Midbrain (tissue), 1 donor: ENCODE results near the gene SLC7A7.
"Not testable (repeated sequence)": the region's sequence is repeated elsewhere in the genome, so short reads cannot be mapped to it uniquely, and the experiment has no call there.

Experiments used
- DNase-seq: peaks from one replicate; lab custom pipeline; 2025; lab: John Stamatoyannopoulos, UW

The SLC7A7 gene

DNA sequence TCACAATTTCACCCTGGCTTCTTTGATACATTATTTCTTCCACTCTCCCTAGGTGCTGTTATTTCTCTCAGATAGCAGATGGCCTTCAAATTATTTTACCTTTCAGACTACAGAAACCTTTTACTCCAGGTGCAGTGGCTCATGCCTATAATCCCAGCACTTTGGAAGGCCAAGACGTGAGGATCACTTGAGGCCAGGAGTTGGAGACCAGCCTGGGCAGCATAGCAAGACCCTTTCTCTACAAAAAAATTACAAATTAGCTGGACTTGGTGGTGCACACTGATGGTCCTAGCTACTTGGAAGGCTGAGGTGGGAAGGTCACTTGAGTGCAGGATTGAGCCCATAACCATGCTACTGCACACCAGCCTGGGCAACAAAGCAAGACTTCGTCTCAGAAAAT lies 23.1 kb downstream of the SLC7A7 start:
- DNase-seq: no peak

DNA sequence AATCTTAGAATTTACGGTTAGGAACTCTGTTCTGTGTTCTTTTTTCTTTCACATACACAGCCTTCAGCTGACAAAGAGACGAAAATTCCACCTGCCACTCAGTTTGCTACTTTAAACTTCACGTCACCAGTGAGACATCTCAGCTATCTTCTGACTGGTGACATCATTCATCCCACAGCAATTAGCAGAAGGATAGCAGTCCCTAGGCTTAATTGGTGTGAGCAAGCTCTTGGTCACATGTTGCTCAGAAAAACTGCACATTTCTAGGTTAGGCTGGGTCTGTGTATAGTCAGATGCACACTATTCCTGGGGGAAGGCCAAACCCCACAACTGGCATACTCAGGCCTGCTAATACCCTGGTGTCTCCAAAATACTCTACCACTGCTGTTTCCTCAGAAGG lies 23.9 kb downstream of the SLC7A7 start:
- DNase-seq: no peak

DNA sequence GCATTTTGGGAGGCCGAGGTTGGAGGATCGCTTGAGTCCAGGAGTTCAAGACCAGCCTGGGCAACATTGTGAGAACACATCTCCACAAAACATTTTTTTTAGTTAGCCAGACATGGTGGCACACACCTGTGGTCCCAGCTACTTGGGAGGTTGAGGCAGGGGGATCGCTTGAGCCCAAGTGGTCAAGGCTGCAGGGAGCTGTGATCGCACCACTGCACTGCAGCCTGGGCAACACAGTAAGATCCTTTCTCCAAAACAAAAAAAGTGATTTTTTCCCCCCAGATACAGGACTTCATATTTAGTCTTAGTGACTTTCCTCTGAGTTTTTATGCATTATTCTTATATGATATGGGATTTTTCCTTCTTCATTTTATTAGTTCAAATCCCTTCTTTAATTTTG lies 28.6 kb downstream of the SLC7A7 start:
- no peak for DNase-seq

DNA sequence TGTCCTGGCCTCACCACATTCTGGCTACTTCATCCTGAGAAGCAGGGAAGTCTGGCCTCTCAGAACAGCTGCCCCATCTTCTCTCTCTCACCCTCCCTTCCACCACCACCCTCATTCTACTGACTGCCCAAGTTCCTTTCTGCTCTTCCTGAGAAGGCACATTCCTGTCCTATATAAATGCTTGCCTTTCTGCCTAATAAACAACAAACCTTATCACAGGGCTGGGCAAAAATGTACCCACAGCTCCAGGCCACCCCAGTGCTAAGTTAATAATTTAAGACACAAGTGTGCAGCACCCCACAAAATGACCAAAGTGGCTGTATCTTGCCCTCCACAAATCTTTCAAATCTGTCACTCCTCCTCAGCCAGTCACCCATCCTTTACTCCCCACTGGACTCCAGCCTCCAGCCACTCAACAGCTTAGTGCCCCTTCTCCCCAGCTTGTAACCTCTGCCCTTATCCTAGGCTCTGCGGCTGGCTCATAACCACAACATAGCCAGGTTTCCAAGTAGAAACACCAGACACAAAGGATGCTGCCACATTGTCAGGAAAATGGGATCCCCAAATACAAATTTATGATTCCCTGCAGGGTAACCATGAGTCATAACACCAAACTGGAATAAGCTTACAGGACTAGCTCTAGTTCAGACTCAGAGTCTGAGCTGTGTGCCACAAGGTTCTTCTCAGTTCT lies 33.8 kb downstream of the SLC7A7 start:
- no peak for DNase-seq

DNA sequence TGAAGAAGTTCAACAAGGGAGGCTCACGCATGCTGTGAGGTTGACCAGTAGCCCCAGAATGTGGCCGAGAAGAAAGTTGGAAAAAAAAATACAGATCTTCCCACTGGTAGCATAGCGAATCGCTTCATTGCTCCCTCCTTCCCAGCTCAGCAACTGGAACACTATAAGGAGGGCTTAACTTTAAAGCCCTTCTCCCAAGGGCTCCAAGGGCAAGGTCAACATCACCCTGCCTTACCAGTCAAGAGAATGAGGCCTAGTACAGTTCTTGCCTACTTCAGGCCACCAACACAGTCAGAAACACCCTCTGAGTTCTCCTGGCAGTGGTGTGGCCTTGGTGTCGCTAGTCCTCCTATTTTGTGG lies 34.3 kb downstream of the SLC7A7 start:
- no peak for DNase-seq

DNA sequence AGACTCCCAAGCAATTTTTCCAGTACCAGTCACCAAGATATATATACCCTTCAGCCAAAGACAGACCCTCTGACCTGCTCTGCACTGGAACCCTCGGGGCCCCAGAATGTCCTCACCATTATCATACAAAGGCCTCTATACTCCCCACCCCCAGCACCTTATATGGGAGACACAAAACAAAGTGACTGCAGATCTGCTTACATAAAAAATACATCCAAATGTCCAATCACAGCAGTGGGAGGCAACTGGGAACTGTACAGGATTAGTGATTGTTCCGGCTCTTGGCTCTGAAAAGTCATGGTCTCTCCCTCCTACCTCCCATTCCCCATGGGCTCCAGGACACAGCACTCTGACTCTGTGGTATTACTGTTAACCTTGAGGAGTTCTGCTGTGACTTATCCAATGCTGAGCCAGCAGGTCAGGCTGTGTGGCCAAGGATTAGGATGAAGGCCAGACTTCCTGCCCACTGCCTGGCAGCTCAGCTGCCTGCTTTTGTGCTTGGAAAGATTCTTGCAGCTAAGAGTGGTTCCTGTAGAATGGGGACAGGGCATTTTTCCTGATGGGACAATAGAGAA lies 35.0 kb downstream of the SLC7A7 start:
- no peak for DNase-seq

DNA sequence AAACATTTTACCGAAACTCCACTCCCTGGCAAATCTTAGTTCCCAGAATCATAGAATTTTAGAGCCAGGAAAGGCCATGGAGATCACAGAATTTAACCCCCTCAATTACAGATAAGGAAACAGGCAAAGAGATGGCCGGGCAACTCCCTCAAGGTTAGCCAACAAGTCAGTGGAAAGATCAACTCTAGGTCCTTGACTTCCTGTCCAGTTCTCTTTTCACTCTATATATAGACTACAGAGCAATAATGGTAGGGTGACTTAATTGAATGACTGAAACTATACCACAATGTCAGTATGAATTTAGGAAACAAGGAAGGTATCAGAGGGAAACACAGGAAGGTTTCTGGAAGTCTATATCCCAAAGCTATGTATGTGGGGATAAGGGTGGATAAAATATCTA lies 37.2 kb downstream of the SLC7A7 start:
- DNase-seq: no peak

DNA sequence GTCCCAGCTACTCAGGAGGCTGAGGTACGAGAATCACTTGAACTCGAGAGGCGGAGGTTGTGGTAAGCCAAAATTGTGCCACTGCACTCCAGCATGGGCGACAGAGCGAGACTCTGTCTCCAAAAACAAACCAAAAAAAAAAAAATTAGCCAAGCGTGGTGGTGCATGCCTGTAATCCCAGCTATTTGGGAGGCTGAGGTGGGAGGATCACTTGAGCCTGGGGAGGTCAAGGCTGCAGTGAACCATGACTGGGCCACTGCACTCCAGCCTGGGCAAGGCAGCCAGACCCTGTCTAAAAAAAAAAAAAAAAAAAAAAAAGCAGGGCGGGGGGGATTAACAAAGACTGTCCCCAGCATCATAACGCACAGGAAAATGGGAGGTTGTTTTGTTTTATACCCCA lies 38.4 kb downstream of the SLC7A7 start:
- DNase-seq: not testable (repeated sequence)

DNA sequence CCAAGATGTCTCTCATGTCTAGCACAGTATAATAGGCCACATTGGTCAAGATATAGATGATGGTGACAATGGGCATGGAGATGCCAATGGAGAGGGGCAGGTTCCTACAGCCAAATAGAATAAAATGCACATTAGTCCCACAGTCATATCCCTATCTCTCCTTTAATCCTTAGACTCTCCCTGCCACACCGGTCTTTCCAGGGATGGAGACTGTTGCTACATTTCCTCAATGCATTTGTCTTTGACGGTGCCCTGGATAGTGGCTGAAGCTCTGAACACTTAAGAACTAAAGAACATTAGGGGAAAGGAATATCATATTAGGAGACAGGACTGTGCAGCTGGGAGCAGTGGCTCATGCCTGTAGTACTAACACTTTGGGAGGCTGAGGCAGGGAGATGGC lies 39.0 kb downstream of the SLC7A7 start:
- no peak for DNase-seq

DNA sequence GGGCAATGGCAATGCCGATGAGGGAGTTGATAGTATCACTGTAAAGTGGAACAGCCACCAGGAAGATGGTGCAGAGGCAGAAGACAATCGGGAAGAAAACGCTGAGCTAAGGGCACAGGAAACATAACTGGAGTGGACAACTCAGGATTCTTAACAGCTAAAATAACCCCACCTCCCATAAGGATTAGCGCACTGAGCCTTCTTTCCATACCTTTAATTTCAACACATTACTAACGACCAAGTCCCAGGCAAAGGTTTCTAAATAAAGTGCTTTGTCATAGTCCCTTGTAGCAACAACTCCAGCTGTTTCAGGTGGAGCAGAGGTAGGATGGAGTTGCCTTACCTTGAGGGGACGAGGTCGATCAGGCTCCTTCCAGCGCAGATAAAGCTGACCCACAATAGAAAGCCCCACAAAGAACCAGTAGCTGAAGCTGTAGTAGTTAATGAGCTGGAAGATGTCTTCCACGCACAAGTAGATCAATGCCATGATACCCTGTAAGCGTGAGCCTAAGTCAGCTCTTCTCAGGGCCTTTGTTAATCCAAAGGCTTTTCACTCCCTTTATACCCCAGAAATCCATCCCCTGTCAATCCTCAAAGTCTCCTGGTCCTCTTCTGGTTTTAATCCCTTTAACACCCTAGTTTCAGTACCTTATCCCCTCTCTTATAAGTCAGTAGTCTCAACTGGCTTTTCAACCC lies 41.1 kb downstream of the SLC7A7 start:
- no peak for DNase-seq

DNA sequence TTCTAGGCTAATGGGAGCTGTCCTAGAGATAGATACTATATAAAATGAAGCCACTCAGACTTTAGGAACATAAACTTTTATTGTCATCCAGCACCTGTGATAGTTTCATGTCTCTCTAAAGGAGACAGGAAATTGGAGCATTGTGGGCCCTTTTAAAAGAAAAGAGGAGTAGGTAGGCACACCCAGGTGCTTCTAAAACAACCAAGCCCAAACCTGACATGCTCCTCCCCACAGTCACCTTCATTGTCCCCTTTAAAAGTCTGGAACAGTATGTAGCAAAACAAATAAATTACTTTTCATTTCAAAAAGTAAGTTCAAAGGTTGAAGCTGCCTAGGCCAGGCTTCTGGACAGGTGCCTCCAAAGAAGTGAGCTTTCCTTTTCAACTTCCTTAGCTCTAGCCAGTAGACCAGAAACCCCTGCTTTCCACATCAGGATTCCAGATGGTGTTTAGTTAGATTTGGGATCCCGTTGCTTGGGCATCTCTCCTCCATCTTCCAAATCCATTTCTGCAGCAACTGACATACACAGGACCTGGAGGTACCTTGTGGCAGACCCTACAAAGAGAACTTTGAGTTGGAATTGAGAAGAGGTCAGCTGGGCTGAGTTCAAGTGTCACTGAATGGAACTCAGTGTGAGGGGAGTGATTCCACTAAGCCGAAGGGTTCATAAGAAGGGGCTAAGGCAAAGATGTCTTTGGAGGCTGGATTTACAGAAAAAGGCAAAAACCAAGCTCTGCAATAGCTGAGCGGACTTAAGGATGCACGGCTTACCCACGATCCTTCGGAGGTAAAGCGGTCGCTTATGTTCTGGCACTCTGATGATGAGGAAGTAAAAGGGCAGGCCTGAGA lies 41.8 kb downstream of the SLC7A7 start:
- DNase-seq: no peak

DNA sequence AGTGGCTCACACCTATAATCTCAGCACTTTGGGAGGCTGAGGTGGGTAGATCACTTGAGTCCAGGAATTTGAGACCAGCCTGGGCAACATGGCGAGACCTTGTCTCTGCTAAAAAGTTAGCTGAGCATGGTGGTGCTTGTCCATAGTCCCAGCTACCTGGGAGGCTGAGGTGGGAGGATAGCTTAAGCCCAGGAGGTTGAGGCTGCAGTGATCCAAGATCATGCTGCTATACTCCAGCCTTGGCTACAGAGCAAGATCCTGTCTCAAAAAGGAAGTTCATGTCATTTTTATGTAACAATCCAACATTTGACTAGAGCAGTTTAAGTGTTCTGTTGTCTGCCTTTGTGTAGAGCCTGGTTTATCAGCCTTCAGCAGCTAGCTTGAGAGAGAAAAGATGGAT lies 42.5 kb downstream of the SLC7A7 start:
- no peak for DNase-seq

DNA sequence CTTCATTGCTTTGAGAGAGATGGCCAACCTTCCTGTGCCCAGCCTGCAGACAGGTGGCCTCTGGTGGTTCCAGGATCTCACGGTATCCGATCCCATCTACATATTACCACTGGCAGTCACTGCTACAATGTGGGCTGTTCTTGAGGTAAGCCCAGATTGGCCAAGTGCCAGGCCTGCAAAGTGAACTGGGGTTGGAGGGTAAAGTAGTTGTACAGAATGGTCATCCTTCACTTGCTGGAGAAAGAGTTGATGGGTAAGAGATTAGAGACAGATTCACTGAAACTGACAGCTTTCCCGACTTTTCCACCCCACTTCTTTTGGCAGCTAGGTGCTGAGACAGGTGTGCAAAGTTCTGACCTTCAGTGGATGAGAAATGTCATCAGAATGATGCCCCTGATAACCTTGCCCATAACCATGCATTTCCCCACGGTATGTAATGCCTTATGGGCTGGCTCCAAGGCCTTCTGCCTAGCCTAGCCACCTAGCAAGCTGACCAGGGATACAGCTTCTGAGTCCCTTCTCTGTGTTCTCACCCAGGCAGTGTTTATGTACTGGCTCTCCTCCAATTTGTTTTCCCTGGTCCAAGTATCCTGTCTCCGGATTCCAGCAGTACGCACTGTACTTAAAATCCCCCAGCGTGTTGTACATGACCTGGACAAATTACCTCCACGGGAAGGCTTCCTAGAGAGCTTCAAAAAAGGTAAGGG lies 44.6 kb downstream of the SLC7A7 start:
- DNase-seq: no peak

DNA sequence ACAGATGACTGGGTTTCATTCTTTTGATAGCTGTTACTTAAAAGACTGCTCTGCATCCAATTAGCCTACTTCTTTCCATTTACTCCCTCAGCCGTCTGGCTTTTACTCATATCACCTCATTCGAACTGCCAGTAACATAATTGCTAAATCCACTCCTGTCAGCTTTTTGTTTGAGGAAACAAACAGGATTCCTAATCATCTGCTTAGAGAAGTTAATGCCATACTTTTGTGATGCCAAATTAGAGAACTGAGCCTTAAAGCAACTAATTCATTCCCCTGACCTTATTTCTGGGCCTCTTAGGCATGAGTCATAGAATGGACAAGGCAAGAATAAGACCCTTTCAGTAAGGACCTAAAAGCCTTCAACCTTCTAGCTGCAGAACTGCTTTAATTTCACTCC lies 45.9 kb downstream of the SLC7A7 start:
- DNase-seq: no peak

DNA sequence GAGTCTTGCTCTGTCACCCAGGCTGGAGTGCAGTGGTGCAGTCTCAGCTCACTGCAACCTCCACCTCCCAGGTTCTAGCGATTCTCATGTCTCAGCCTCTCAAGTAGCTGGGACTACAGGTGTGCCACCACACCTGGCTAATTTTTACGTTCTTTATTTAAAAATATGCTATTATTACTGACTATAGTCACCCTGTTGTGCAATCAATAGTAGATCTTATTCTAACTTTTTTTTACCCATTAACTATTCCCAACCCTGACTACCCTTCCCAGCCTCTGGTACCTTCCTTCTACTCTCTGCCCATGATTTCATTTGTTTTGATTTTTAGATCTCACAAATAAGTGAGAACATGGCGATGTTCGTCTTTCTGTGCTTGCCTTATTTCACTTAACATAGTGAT lies 46.3 kb downstream of the SLC7A7 start:
- DNase-seq: no peak

DNA sequence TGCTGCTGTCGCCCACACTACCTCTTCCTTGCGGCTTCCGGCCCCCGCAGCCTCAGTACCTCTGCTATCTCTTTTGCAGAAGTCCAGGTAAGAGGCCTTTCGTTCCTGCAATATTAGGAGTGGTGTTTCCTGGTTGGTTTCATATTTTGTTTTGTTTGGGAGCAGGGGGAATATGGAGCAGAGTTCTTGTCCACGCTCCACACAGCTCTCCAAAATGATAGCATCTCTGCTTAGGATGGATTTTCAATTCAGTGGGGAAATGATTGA lies 48.0 kb downstream of the SLC7A7 start:
- no peak for DNase-seq

DNA sequence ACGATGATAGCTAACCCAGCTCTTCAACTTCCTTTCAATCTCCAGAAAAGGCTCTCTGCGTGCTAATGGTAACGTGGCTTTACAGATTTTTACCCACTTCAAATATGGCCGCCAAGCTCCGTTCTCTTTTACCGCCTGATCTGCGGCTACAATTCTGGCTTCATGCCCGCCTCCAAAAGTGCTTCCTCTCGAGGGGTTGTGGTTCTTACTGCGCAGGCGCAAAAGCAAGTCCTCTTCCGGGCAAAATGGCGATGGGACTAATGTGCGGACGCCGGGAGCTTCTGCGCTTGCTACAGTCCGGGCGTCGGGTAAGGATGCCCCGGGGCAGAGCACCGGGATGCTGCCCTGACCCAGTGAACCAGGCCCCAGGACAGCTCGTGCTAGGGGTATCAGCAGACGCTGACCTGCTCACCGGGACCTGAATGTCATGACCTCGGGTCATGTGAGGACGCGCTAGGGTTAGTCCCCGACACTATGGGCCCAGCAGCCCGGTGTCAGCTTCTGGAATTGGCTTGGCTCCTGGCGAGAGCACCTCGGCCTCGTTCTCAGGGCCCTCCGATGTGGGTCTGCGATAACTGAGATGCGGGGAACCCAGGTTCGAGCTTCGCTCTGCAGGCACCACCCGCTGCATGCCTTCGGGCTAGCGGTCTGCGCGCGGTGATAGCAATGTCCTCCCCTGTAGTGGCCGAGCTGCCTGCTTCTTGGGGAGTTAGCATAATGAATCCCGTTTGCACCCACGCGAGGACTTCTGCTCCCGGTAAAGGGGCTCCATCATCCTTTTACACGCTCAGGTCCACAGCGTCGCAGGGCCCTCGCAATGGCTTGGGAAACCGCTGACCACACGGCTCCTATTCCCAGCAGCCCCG lies 48.5 kb downstream of the SLC7A7 start, which contains the start of gene OXA1L:
TSS of gene OXA1L (plus strand) at position 232 of the 866 bp plus-strand sequence. CDS start at position 246, 14 bp downstream.
- peak; percentile 96 for DNase-seq

DNA sequence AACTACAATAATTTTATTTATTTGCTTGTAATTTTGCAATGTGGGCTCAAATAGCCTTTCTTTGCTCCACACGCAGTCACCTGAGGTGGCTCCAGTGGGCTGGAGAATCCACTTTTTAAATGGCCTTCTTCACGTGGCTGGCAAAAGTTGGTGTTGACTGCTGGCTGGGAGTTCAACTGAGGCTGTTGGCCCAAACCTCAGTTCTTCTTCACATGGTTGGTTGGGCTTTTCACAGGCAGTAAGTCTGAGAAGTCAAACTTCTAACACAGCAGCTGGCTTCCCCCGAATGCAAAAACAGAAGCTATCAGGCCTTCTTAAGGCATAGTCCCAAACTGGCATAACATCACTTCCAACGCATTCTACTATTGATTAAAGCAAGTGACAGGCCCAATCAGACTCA lies 50.9 kb downstream of the SLC7A7 start:
- DNase-seq: no peak

DNA sequence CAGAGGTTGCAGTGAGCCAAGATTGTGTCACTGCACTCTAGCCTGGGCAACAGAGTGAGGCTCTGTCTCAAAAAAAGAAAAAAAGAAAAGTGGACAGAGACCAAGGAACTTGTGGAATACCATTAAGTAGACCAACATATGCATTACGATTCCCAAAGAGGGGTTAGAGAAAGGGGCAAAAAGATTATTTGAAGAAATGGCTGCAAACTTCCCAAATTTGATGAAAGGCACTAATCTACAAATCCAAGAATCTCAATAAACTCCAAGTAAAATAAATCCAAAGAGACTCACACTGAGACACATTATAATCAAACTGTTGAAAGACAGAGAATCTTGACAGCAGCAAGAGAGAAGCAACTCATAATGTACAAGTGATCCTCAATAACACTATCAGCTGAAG lies 53.5 kb downstream of the SLC7A7 start:
- no peak for DNase-seq

DNA sequence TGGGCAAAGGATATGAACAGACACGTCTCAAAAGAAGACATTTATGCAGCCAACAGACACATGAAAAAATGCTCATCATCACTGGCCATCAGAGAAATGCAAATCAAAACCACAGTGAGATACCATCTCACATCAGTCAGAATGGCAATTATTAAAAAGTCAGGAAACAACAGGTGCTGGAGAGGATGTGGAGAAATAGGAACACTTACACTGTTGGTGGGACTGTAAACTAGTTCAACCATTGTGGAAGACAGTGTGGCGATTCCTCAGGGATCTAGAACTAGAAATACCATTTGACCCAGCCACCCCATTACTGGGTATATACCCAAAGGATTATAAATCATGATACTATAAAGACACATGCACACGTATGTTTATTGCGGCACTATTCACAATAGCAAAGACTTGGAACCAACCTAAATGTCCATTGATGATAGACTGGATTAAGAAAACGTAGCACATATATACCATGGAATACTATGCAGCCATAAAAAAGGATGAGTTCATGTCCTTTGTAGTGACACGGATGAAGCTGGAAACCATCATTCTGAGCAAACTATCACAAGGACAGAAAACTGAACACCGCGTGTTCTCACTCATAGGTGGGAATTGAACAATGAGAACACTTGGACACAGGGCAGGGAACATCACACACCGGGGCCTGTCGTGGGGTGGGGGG lies 57.1 kb downstream of the SLC7A7 start:
- DNase-seq: not testable (repeated sequence)

DNA sequence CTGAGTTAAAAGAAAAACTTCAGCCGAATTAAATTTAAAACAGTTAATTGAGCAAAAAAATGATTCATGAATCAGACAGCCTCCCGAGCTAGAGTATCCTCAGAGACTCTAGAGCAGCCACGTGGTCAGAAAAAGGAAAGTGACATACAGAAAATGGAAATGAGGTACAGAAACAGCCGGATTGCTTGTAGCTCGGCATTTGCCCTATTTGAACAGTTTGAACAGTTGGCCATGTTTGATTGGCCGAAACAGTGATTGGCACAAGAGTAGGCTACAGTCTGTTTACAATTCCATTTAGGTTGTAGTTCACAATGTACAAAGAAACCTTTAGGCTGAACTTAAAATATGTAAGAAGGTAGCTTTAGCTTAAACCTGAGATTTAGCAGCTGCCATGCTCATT lies 61.6 kb downstream of the SLC7A7 start:
- DNase-seq: no peak
